Ovary (tissue), 9 donors: Measurements from ENCODE around the gene DUSP1. TPM values are rescaled to one million over a fixed set of nuclear protein-coding genes. Genes with fewer than 3 reads are reported as not detected.

Source experiments
- DNase-seq, 5 donors: peaks; one replicate each; pipeline ENCODE4 v3.0.0-alpha.2; 2019 to 2020
- H3K27ac ChIP-seq, 2 donors: fragments of 200-600 bp; one replicate each; pipeline versions ENCODE4 v1.5.1 to v1.8.0; 2019 to 2022
- H3K27me3 ChIP-seq: fragments of 200-600 bp; one replicate; pipeline ENCODE4 v1.8.0; 2022
- H3K36me3 ChIP-seq: fragments of 200-600 bp; sonication (generic); one replicate; pipeline ENCODE4 v1.5.1; 2019
- H3K4me1 ChIP-seq: one replicate; pipeline ENCODE4 v1.8.1; 2013; ENCODE audit warnings: mild to moderate bottlenecking, moderate library complexity; ENCODE audit not compliant: insufficient read depth
- H3K4me3 ChIP-seq: fragments of 200-600 bp; sonication (generic); one replicate; pipeline ENCODE4 v1.5.1; 2017
- H3K9me3 ChIP-seq, 2 donors: fragments of 200-600 bp in 1 of 2; sonication (generic) in 1 of 2; one replicate each; pipeline versions ENCODE4 v1.5.1 to v1.8.1; 2013 to 2019; ENCODE audit warnings: mild to moderate bottlenecking in 1 of 2, moderate library complexity in 1 of 2
- EP300 ChIP-seq: sonication (generic); formaldehyde crosslinking; IDR thresholded peaks from one replicate; pipeline ENCODE4 v1.6.1; 2017; ENCODE audit warnings: antibody characterized with exemption
- POLR2A ChIP-seq: fragments of 450-650 bp; IDR thresholded peaks from one replicate; pipeline ENCODE4 v1.6.1; 2017; ENCODE audit warnings: antibody characterized with exemption, mild to moderate bottlenecking, moderate library complexity
- WGBS, 3 donors: extraction: QIAGEN DNeasy Blood & Tissue Kit in 1 of 3; methylation state at CpG; one replicate each; pipeline versions ENCODE4 v1.1.5 to v1.1.7; 2013 to 2017; 5-methylcytosine and 5-hydroxymethylcytosine counted together
- intact Hi-C, 4 donors: fragments of 100-400 bp; cut with DNase I; formaldehyde crosslinking; loops; one replicate each; pipeline versions ENCODE4 v1.11.0 to v1.15.1; 2022 to 2023
- polyA plus RNA-seq, 2 donors: library from polyadenylated mRNA; stranded (reverse); fragments of 200-250 nt in 1 of 2; fragments of 350-450 nt in 1 of 2; fragmentation: Illumina TruSeq in 1 of 2; extraction: RNeasy Lipid Tissue Mini Kit (QIAGEN cat#74804) in 1 of 2; gene quantifications; one replicate each; pipeline ENCODE4 v1.2.3, GENCODE V29; 2013 to 2014
- total RNA-seq, 7 donors: library from RNA; depleted of rRNA in 2 of 7; stranded (reverse); fragments of >200 nt in 2 of 7; fragmentation: NEBNext Ultra II Directional in 3 of 7; extraction: Animal tissue kit (Norgen Biotek cat#: 25700) in 3 of 7; gene quantifications; one replicate each; pipeline versions ENCODE4 v1.1.0 to v1.2.4, GENCODE V29; 2016 to 2023
- TF ChIP-seq, protein P1 (sequence below), 3 donors: fragments of 450-650 bp in 2 of 3; fragments of 200-600 bp in 1 of 3; IDR thresholded peaks; one replicate each; pipeline versions ENCODE4 v1.5.1 to v1.8.0; 2016 to 2022; ENCODE audit warnings: antibody characterized with exemption in 3 of 3, mild to moderate bottlenecking in 1 of 3
- donor health status: DM: no; HTN: no; CAD: no; lungs with moderate emphysema.
- donor health status: DM: no; HTN: no; CAD: no.
- donor health status: Bipolar disorder and iron deficiency.
- donor health status: DM: yes; HTN: yes; CAD: no.
- donor health status: DM: no; HTN: no; CAD: no.
- donor health status: DM: yes; HTN: yes; CAD: no.

Gene DUSP1
- total and polyA plus RNA-seq, 9 donors = 112 to 2,672 (median 201) TPM

DNA sequence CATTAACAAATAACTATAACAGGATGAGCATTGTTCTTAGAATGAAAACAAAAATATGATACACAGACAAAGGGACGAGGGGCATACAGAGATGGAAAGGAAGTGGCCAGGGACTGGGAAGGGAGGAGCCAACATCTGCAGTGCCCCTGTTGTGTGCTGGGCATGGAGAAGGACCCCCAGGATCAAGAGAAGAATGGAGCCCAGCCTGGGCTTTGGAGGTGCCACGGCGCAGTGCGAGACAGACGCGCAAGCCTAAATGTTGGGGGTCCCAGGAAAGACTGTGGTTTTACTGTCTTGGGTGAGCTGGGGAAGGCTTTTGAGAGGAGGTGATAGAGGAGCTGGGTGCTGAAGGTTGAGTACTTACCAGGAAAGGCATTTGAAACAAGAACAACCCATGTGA is 28.4 kb upstream of the DUSP1 start:
- Histone ChIP-seq H3K27me3 (no peaks in the 10 kb centered on the region), H3K9me3 (no peaks in the 10 kb centered on the region), H3K4me3 (no peak overlapping the region), H3K4me1 (peaks cover 12% of the 10 kb centered on the region), H3K36me3 (no peaks in the 10 kb centered on the region), H3K27ac (peak overlapping the region in 1 of 2 donors; percentile 60)
- DNase-seq = peak in 1 of 5 donors; percentile 31
- TF ChIP-seq, protein P1, sequence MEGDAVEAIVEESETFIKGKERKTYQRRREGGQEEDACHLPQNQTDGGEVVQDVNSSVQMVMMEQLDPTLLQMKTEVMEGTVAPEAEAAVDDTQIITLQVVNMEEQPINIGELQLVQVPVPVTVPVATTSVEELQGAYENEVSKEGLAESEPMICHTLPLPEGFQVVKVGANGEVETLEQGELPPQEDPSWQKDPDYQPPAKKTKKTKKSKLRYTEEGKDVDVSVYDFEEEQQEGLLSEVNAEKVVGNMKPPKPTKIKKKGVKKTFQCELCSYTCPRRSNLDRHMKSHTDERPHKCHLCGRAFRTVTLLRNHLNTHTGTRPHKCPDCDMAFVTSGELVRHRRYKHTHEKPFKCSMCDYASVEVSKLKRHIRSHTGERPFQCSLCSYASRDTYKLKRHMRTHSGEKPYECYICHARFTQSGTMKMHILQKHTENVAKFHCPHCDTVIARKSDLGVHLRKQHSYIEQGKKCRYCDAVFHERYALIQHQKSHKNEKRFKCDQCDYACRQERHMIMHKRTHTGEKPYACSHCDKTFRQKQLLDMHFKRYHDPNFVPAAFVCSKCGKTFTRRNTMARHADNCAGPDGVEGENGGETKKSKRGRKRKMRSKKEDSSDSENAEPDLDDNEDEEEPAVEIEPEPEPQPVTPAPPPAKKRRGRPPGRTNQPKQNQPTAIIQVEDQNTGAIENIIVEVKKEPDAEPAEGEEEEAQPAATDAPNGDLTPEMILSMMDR (IDR thresholded peaks at IDR 0.05) = no peak
- TF ChIP-seq POLR2A (no peak), EP300 (no peak)
- WGBS, 3 donors = 94 to 96% (median 95%) methylated on average over 6 of the region's 6 CpGs
- intact Hi-C loops = loop anchor here in 3 of 4 donors (5.0 to 10.0 kb wide), 3 partner anchors 65 to 103 kb away; no protein-coding TSS in a partner anchor

DNA sequence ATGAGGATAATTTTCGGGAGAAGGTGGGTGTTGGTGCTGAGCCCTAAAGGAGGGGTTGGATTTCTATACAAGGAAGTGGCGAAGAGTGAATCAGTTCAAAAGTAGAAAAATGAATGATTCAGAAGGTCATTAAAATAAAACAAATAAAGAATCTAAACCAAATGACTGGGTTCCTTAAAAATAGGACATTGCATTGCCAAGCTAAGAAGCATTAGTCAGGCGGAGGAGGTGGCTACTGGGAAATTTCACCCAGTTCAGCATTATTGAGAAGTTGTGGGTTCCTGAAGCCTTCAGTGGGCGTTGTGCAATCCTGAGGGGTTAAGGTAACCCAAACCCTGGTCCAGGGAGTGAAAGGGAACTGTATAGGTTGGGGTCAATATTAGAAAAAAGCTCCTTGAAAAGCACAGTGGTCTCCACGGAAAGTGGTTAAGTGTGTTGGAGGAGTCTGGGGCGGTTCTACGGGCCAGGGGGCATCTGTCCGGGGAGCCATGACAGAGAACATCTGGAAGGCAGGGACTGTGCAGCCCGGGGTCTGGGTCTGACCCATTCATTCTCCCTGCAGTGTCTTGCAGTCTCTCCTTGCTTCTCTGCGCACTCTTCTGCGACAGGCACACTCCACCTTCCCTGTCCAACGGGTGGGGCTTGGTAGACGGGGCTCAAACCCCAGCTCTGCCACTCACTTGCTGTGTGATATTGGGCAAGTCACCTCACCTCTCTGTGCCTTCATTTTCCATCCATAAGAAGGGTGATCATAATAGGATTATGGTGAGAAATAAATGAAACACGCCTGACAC is 27.6 kb upstream of the DUSP1 start:
- no peak for TF ChIP-seq EP300
- TF ChIP-seq POLR2A = no peak
- TF ChIP-seq, protein P1 (IDR thresholded peaks at IDR 0.05) = no peak
- intact Hi-C loops = loop anchor here in 3 of 4 donors (5.0 to 10.0 kb wide), 3 partner anchors 66 to 104 kb away; no protein-coding TSS in a partner anchor
- Histone ChIP-seq H3K4me3 (no peak overlapping the region), H3K27me3 (no peaks in the 10 kb centered on the region), H3K36me3 (no peaks in the 10 kb centered on the region), H3K4me1 (peaks cover 13% of the 10 kb centered on the region), H3K27ac (peak overlapping the region; percentile 4 to 60), H3K9me3 (no peaks in the 10 kb centered on the region)
- WGBS, 3 donors = 36 to 43% (median 40%) methylated on average over 14 of the region's 14 CpGs
- peak in 4 of 5 donors; percentile 50 to 81 (median 58) for DNase-seq

DNA sequence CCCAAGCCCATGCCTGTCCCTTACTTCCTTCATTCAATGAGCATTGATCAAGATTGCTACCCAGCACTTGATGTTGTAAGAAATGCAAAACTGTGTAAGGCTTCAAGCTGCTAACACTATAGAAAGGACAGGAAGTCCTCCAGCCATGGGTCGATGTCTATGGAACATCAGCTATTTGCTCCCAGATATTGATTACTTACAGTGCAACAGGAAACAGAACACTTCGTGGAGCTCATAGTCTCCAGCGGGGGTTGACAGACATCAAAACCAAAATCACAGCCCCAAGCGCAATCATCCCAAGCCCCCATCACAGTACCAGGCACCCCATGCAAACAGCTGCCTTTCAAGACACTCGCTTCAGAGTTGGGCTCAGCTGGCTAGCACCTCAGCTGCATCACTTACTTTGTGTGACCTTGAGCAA is 26.8 kb upstream of the DUSP1 start:
- intact Hi-C loops = loop anchor here in 3 of 4 donors (5.0 to 10.0 kb wide), 3 partner anchors 67 to 105 kb away; no protein-coding TSS in a partner anchor
- TF ChIP-seq EP300 = no peak
- TF ChIP-seq, protein P1 (IDR thresholded peaks at IDR 0.05) = no peak
- no peak for TF ChIP-seq POLR2A
- Histone ChIP-seq H3K9me3 (no peaks in the 10 kb centered on the region), H3K4me3 (no peak overlapping the region), H3K27me3 (no peaks in the 10 kb centered on the region), H3K27ac (peak overlapping the region; percentile 4 to 60), H3K4me1 (peaks cover 13% of the 10 kb centered on the region), H3K36me3 (no peaks in the 10 kb centered on the region)
- DNase-seq = peak in 1 of 5 donors; percentile 23
- 34 to 46% (median 38%) methylated on average over 5 of the region's 5 CpGs for WGBS, 3 donors

DNA sequence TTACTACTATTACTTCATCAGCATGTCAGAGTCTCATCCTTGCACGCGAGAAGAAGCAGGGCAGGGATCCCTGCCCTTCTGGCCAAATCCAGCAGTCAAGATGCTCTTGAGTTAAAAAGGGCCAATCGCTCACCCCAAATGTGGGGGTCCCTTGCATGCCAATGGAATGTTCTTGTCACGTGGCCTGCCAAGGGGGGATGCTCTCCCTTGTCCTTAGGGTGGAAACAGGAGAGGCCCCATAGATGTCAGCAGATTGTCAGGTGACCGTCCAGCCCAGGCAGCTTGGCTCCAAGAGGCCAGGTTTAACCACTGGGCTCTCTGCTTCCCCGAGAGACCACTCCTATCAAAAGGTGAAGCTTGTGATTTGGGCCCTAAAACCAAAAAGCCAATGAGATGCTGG is 25.3 kb upstream of the DUSP1 start:
- WGBS, 3 donors = 88 to 94% (median 91%) methylated on average over 6 of the region's 6 CpGs
- DNase-seq = peak in 3 of 5 donors; percentile 42 to 44 (median 42)
- intact Hi-C loops = loop anchor here in 3 of 4 donors (5.0 to 10.0 kb wide), 3 partner anchors 68 to 106 kb away; no protein-coding TSS in a partner anchor
- Histone ChIP-seq H3K4me1 (peaks cover 13% of the 10 kb centered on the region), H3K36me3 (no peaks in the 10 kb centered on the region), H3K27ac (peak overlapping the region; percentile 4 to 77), H3K9me3 (no peaks in the 10 kb centered on the region), H3K27me3 (no peaks in the 10 kb centered on the region), H3K4me3 (no peak overlapping the region)
- TF ChIP-seq, protein P1 (IDR thresholded peaks at IDR 0.05) = no peak
- no peak for TF ChIP-seq POLR2A
- TF ChIP-seq EP300 = no peak
